Measurements from ENCODE around the gene PDE8A. TPM values are rescaled to one million over a fixed set of nuclear protein-coding genes. Genes with fewer than 3 reads are reported as not detected.

PDE8A gene
- total RNA-seq, 1 donor from 2014 or later = 23.7 TPM

DNA sequence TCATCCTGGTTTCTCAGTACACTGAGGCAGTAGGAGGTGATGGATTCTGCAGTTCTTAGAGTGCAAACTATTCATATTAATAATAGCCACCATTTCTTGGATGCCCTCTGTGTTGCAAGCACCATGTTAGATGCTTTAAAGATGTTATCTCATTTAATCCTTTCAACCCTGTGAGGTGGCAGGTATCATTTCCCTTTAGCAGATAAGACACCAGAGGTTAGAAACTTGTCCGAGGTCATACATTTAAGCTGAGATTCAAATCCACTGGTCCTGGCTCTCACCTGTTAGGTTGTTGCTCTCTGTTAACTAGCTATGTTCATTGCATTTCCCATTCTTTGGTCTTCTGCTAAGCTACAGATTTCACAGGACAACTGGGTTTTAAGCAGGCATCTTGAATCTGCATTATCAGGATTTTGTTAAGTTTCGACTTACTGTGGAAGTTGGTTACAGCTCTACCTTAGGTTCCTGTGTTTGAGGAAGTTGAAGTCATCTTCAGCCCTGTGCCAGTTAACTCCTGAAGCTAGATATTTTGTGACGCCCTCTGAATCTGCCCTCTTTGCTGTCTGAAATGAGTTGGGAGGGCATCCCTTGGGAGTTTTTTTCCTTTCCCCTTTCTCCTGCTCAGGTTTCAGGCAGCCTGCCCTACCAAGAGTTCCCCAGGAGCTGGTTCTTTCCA lies 6.4 kb downstream of the PDE8A start:
- no peak overlapping the region for H3K27ac Mint-ChIP-seq (ENCODE audit: unreplicated experiment)
- no peaks in the 10 kb centered on the region for H3K9me3 Mint-ChIP-seq (ENCODE audit: unreplicated experiment)
- no peaks in the 10 kb centered on the region for H3K36me3 Mint-ChIP-seq (ENCODE audit: unreplicated experiment)
- H3K4me3 Mint-ChIP-seq (ENCODE audit: unreplicated experiment) = no peak overlapping the region
- H3K4me1 Mint-ChIP-seq (ENCODE audit: unreplicated experiment) = peaks cover 28% of the 10 kb centered on the region
- H3K27me3 Mint-ChIP-seq (ENCODE audit: unreplicated experiment) = no peaks in the 10 kb centered on the region
- TF ChIP-seq, protein P1, sequence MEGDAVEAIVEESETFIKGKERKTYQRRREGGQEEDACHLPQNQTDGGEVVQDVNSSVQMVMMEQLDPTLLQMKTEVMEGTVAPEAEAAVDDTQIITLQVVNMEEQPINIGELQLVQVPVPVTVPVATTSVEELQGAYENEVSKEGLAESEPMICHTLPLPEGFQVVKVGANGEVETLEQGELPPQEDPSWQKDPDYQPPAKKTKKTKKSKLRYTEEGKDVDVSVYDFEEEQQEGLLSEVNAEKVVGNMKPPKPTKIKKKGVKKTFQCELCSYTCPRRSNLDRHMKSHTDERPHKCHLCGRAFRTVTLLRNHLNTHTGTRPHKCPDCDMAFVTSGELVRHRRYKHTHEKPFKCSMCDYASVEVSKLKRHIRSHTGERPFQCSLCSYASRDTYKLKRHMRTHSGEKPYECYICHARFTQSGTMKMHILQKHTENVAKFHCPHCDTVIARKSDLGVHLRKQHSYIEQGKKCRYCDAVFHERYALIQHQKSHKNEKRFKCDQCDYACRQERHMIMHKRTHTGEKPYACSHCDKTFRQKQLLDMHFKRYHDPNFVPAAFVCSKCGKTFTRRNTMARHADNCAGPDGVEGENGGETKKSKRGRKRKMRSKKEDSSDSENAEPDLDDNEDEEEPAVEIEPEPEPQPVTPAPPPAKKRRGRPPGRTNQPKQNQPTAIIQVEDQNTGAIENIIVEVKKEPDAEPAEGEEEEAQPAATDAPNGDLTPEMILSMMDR (IDR thresholded peaks at IDR 0.05) = no peak
- DNase-seq (ENCODE audit: extremely low spot score, unreplicated experiment) = no peak

DNA sequence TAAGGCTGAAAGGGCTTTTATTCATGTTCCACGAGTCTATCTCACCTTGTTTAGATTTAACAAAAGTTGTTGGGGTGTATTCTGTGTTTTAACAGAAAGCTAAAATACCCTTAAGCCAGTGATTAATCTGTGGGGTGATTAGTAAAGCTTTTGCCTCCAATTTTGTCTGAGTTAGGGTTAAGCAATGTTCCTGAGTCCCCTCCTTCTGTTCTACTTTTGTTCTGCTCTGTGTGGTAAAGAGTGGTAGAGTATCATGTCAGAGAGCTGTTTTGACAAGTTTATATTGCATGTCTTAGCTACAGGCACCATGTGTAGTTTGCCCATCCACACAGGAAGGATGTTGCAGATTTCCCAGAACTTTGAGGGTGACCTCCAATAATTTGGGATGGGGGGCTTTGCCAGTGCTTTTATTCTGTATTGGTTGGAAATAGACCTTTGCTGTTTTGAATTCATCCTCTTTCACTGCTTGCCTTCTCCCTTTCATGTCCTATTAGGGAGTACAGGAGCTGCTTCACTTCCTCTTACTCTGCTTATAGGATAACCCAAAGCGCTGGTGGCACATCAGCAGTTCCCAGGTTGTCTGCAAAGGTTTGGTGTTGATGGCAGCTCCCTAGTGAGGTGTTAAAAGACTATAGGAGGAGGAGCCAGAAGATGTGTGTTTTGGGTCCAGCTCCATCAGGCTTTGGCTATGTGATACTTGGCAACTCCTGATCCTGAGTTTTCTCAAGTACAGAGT lies 7.4 kb downstream of the PDE8A start:
- H3K4me1 Mint-ChIP-seq (ENCODE audit: unreplicated experiment) = peaks cover 18% of the 10 kb centered on the region
- H3K27me3 Mint-ChIP-seq (ENCODE audit: unreplicated experiment) = no peaks in the 10 kb centered on the region
- no peak overlapping the region for H3K27ac Mint-ChIP-seq (ENCODE audit: unreplicated experiment)
- TF ChIP-seq, protein P1 (IDR thresholded peaks at IDR 0.05) = no peak
- no peaks in the 10 kb centered on the region for H3K36me3 Mint-ChIP-seq (ENCODE audit: unreplicated experiment)
- H3K9me3 Mint-ChIP-seq (ENCODE audit: unreplicated experiment) = no peaks in the 10 kb centered on the region
- no peak for DNase-seq (ENCODE audit: extremely low spot score, unreplicated experiment)
- no peak overlapping the region for H3K4me3 Mint-ChIP-seq (ENCODE audit: unreplicated experiment)

DNA sequence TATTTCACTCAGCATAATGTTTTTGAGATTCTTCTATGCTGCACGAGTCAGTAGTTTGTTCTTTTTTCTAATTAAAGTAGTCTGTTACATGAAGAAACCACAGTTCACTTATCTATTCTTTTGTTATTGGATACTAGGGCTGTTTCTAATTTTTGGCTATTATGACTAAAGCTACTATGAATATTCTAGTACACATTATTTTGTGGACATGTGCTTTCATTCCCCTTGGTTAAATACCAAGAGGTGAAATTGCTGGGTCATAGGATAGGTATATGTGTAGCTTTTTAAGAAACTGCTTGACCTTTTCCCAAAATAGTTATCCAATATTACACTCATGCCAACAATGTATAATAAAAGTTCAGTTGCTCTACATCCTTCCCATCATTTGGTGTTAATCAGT lies 8.9 kb downstream of the PDE8A start:
- H3K27ac Mint-ChIP-seq (ENCODE audit: unreplicated experiment) = no peak overlapping the region
- no peaks in the 10 kb centered on the region for H3K36me3 Mint-ChIP-seq (ENCODE audit: unreplicated experiment)
- TF ChIP-seq, protein P1 (IDR thresholded peaks at IDR 0.05) = no peak
- DNase-seq (ENCODE audit: extremely low spot score, unreplicated experiment) = no peak
- H3K4me1 Mint-ChIP-seq (ENCODE audit: unreplicated experiment) = peaks cover 16% of the 10 kb centered on the region
- no peaks in the 10 kb centered on the region for H3K9me3 Mint-ChIP-seq (ENCODE audit: unreplicated experiment)
- H3K4me3 Mint-ChIP-seq (ENCODE audit: unreplicated experiment) = no peak overlapping the region
- H3K27me3 Mint-ChIP-seq (ENCODE audit: unreplicated experiment) = no peaks in the 10 kb centered on the region

DNA sequence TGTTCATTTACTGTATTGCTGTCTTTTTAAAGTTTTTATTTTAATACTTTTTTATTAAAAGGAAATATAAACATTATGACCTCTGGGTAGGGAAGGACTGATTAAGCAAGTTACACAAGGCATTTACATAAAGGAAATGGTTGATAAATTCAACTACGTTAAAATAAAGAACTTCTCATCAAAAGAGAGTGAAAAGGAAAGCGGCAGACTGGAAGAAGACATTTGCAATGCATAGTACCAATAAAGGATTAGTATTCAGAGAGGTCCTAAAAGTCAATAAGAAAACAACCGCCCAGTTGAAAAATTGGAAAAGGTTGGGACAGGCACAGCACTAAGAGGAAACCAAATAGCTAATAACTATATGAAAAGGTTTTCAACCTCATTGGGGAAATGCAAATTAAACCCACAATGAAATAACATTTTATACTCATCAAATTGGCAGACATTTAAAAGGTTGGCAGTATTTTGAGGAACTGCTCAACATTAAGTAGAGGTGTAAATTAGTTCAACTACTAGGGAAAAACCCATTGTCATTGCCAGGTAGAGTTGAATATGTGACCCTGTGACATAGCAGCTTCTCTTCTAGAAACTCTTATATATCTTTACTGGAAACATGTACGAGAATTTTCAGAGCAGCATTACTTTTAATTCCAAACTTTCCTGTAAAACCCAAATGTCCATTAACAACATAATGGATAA lies 9.5 kb downstream of the PDE8A start:
- TF ChIP-seq, protein P1 (IDR thresholded peaks at IDR 0.05) = no peak
- Mint-ChIP-seq H3K36me3 (ENCODE audit: unreplicated experiment) (no peaks in the 10 kb centered on the region), H3K4me3 (ENCODE audit: unreplicated experiment) (no peak overlapping the region)

More for the DNA sequence above, 9.5 kb downstream of the PDE8A start:
- no peaks in the 10 kb centered on the region for H3K27me3 Mint-ChIP-seq (ENCODE audit: unreplicated experiment)
- peaks cover 16% of the 10 kb centered on the region for H3K4me1 Mint-ChIP-seq (ENCODE audit: unreplicated experiment)
- H3K9me3 Mint-ChIP-seq (ENCODE audit: unreplicated experiment) = no peaks in the 10 kb centered on the region
- DNase-seq (ENCODE audit: extremely low spot score, unreplicated experiment) = no peak
- no peak overlapping the region for H3K27ac Mint-ChIP-seq (ENCODE audit: unreplicated experiment)

Data from osteocyte (in vitro differentiated cells).